HG03378 (cell line): ENCODE results near the gene TP63.

ENCODE experiments used
- ATAC-seq: cut with Tn5 transposase; IDR thresholded peaks from one replicate; pipeline ENCODE4 v1.9.1; 2021; ENCODE audit warnings: mild to moderate bottlenecking, moderate library complexity; ENCODE audit not compliant: unreplicated experiment

The TP63 gene

DNA sequence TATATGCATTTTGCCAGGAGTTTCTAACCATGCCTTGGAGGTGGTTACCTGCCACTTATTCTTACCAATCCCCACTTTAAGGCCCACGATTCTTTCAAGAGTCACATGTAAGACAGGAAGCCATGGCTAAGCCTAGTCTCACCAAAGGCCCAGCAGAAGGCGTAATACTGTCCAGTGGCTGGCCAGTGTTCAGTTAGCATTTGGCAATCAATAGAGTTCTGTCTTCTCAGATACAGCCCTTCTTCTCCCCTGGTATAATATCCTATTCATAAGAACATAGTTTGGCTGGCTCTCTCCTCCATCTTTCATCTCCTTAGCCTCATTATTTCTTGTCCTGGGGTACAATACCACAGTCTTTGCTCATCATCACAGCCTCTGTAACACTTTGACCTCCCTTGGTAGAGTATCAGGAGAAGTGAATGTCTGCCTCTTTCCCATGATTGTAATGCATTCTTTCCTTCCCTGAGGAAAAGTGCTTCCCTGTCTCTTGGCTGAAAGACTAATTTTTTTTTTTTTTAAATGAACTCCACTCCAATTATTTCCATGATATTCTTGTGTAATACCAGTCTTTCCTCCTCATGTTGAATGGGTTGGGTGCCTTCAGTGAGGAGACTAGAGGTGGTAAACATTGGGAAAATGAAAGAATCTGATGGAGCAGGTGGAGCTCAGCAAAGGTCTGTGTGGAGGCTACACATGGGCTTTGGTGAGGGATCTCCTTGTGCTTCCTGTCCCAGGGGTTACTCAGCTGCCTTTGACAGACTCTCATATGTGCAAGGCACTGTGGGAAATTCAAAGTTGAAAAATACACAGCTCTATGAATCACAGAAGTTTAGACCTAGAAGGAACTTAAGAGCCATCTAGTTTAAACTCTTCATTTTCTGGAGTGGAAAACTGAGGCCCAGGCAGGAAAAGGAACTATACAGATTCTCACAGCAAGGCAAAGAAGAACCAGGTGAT is 271.3 kb downstream of the TP63 start:
- no peak for ATAC-seq

DNA sequence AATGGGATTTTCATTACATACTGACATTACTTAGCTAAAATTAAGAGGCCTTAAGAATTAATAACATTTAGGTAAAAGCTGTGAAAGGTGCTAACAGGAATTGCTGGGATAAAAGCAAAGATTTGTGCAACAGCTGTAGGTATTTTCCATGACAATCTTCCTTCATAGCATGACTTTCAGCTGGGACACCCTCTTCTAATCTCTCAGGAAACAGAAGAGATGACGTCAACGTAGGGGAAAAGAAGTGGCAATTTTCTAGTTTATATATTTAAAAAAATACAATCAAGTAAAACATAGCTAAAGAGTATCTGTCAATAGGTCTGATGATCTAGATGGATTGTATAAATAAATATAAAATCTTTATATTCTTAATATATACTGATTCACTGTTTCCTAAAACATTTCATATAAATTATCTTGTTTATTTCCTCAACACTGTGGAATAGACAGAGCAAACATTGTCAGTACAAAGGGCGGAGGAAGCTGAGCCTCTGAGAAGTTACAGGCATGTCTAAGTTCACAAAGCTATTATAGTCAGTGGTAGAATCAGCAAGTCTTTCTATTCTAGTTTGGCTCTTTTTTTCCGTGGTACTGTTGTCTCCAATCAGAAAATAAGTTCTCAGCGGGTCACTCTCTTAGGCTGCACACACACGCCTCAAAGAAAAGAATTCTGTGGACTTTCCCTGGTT is 272.5 kb downstream of the TP63 start:
- ATAC-seq = no peak

DNA sequence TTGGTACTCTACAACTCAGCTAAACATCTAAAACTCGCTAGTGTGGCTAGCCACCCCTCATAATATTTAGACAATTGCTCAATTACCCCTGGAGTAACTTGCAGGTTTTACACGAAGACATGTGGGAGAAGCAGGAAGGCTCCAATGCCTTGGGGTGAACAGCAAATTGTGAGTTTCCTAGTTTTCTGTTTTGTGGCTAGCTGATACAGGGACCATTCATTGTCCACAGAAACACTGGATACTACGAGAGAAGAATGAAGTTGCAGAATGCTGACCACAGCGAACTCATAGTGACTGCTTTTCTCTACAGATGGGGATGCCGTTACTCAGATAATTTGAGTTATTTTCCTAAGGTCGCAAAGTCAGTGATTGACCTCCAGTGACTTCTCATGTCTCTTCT is 276.6 kb downstream of the TP63 start:
- ATAC-seq = no peak

DNA sequence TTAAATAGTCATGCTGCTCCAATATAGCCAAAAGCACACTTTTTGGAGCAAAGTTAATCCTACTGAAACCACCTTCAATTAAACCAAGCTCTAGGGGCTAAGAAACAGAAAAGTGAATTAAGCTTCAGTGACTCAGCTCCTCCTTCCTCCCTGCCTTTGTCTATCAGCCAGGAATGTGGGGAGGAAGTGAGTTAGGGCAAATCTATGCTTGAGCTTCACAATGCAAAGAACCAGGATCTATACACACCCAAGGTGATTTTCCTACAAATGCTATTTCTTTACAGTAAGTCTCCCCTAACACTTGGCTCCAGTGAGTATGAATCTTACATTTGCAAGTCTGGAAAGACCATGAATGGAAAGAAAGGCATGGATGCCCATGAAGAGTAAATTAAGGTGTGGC is 277.5 kb downstream of the TP63 start:
- ATAC-seq = no peak

DNA sequence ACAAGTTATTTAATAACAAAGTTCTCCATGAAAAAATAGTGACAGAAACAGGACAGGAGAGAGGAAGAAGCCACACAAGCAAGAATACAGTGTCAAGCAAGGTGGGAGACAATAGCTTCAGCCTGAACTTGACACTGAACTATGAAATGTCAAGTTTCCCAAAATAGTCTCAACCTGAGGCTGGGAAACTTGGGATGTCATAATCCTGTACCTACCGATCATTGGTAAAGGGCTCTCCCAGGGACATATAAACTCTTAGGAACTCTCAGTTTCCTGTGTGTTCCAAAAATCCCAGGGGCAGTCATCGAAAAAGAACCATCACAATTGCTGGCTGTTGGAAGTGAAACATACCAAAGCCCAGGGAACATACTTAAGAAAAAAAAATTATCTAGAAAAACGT is 277.9 kb downstream of the TP63 start:
- no peak for ATAC-seq

DNA sequence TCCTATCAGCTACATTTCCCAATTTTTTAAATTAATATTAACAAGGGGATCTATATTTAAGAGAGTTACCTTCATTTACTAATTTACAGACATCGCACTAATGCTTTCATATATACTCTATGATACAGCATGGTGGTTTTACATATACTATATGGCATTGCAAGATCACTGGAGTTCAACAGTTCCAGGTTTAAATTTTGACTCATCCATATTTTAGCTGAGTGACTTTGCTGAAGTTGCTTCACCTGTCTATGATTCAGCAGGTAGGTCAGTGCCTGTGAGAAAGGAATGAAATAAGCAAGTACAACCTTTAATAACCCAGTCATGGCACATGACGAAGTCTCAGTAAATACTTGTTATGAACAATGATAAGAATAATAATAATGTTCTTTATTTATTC is 278.4 kb downstream of the TP63 start:
- no peak for ATAC-seq

DNA sequence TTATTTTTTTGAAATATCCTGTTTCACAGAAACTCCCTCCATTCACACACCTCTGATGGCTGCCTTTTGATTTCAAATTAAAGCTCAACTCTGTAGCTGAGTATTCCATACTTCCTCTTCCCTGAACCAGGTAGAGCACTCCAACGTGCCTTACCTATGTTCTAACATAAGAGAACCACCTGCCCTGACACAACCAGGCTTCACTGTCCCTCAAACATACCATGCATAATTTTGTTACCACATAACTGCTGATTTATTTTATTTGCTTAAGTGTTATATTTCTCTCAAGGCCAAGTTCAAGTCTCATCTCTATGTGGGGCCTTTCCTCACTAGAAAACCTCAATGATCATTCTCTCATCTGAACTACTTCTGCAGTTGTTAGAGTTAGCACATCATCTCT is 279.8 kb downstream of the TP63 start:
- ATAC-seq = no peak

DNA sequence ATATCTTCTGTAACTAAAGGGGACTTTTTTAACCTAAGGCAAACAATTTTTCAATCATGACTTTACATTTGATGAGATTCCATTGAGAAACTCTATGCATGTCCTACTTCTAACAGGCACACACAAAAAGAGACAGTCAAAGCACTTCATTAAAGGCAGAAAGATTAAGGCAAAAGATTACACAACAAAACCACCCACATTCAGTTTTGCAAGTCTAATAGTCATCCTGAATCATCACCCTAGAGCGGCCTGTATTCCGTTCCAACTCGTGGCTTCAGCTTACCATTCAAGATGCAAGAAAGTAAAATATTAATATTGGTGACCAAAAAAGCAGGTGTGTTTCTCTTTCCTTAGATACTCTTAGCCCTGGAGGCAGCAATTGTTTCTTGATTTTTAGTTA is 283.6 kb downstream of the TP63 start:
- ATAC-seq = no peak

DNA sequence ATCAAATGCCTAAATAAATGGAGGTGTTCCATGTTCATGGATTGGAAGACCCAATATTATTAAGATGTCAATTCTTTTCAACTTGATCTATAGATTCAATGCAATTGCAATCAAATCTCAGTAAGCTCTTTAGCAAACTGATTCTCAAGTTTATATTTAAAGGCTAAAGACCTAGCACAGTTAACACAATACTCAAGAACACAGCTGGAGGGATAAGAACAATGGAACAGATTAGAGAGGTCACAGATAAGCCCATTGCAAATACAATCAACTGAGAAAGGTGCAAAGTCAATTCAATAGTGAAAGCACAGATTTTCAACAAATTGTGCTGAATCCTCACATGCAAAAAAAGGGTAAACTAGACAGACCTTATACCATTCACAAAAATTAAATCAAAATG is 290.6 kb downstream of the TP63 start:
- ATAC-seq = no peak

DNA sequence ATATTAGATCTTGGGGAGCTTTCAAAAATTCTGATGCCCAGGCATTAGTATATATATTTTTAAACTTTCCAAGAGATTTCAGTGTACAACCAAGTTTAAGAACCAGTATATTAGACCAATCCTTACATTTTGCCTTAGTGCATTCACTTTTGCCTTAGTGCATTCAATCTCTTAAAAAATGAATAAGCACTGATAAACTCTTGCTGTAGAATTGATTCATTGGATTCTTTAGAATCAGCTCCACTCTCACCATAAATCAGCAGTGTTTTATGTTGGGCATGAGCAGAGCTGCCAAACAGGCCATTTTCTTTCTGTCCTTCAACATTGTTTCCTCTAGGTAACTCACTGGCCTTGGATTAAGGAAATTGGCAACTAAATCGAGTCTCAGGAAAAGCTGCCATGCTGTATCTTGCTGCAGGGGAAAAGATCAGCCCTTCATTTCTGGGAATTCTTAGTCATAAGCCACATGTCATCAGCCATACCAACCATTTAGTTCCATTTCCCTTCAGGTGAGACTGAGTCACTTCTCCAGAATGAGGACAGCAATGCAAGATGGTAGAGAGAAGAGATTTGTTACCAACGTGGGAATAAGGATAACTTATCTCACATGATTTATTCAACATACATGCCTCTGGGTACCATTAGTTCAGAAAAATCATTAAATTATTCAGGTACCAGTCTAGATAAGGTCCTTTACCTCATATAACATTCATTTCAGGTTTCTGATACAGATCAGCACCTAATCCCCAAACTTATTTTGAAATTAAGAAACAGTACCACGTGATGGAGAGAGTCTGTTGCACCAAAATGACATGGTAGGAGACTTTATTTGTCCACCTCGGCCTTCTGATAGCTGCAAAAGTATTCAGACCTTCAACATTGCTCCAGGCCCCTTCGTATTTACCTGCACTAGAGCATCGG is 297.0 kb downstream of the TP63 start:
- no peak for ATAC-seq

DNA sequence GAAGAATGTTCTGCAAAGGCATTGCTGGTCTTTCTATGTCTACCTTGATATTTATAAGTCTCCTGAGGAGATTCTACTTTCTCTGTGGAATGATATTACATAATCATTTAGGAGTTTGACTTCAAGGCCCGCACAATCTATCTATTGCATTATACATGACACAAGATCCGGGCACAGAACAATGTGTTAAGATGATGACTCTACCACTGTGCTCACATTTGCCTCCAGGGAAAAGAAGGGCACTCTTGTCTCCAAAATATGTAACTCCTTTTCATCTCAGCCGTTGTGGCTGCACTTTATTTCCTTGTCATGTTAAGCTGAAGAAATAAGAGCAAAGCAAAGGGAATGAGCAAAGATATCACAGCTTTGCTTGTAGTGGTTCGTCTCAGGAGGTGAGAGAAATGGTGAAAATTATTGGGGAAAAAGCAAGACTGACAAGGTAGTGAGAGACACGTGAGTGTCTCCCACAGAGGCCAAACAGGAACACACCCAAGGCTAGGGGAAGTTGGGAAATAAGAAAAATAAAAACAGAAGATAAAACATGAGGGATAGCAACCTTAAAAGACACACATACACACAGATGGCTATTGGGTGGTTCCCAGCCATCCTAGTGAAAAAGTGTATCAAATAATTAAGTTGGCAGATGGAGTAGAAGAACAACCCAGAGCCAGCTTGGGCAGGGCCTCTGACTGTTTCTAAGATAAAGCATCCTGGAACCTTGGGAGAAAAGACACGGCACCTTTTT is 305.2 kb downstream of the TP63 start:
- no peak for ATAC-seq

DNA sequence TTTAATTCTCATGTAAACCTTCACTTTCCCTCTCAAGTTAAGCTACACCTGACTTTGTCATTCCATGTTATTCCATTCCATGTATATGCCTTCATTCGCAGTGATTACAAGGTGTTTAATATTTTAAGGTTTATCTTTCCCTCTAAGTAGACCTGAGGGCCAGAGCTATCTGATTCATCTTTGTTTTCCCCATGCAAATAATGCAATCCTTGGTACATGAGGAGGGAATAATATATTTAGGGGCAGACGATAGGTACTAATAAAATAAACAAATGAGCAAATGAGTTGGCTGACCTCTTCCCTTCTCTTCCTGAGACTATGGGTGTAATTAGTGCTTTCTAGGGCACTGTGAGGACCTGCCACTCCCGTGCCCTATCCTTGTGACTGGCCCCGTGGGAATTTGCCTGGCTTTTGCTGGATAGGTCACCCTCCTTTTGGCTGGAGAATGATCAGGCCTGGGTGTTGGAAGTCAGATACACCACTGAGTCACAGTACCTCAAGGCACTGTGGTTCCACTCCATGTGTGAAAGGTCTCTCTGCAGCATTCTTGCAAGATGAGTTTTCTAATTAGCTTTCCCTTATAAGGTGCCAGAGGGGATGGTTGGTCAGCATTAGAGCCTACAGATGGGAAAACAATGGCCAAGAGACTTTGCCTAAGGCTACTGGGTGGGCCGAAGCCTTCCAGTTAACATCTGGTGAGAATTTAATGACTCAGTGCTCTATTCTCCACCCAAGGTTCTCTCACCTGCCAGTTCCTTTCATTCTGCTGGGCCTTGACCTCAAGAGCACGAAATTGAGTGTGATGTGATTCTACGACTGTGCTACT is 306.3 kb downstream of the TP63 start:
- no peak for ATAC-seq

DNA sequence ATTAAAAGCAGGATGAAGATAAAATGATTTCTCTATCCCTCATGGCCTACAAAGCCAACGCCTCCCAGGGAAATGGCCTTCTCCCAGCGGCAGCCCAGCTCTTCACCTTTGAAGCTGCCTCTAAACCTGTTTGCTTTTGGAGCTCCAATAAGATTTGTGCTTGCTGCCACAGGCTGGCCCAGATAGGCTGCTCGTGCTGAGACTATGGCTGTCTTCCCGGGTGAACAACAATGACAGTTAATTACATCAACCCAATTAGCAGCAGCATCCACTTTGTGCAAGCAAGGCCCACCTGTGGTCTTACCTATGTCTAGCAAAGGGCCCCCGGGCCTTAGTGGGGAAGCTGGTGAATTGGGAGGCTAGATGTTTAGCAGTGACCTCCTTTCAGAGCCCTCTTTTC is 309.9 kb downstream of the TP63 start:
- no peak for ATAC-seq

DNA sequence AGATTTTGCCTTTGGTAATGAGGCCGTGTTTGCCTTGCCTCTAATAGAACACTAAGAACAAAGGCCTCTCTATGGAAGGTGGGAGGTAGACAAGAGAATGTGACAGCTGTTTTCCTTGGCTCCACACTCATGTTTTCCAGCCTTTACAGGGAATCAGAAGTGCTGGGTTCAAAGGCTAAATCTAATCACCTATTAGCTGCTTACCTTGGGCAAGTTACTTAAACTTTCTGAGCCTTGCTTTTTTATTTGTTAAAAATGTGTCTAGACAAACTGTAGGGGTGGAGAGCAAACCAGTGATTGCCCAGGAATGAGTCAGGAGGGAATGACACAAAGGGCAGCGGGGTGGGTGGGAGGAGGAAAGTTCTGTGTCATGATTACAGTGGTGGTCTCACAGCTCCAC is 310.5 kb downstream of the TP63 start:
- ATAC-seq = no peak

DNA sequence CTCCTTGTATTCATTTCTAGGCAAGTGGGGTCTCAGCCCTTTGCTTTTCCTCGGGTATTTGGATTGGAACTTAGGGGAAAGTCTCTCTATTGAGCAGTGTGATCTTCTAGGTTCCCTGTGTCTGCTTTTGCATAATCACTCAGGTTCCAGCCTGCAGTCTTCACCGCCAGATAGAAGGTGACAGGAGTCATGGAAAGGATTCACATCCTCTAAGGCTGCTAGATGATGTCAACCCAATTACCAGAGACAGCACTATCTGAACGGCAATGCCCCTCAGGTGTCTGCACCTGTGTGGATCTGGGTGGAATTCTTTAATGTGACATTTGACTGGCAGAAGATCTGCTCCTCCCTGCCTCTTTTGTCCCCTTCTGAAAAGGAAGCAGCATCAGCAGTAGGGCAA is 311.8 kb downstream of the TP63 start:
- ATAC-seq = no peak

DNA sequence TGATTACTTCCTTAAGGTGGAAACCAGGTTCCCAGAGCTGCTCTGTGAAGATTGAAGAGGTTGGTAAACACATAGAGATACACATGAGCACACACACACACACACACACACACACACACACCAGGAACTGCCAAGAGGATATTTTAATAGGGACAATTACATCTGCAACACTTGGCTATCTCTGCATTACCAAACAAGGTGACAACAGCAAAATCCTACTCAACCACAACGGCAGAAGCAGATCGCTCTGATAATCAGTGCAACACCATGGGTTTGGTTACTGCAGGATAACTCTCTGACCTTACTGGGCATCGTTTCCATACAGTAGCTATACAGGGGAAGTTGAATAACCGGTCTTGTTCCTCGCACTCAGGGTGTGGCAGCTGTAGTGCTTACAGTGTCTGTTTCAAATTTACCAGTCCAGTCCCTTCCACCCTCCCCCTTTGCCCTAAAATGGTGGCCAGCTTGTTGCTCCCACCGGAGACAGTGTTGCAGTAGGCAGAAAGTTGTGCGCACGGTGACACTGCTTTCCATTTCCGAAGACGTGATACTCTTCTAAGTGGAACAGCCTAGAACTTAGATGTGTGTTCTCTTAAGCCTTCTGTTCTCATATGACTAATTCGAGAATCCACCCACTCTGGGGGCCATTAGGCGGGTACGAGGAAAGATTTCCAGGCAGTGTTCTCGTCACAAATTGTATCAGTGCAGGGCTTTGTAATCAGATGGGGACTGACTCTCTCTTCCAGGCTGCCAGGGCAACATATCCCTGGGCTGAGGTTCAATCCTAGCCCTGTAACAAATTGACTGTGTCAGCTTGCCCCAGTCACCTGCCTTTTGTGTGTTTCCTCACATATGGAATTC is 313.3 kb downstream of the TP63 start:
- ATAC-seq = no peak

DNA sequence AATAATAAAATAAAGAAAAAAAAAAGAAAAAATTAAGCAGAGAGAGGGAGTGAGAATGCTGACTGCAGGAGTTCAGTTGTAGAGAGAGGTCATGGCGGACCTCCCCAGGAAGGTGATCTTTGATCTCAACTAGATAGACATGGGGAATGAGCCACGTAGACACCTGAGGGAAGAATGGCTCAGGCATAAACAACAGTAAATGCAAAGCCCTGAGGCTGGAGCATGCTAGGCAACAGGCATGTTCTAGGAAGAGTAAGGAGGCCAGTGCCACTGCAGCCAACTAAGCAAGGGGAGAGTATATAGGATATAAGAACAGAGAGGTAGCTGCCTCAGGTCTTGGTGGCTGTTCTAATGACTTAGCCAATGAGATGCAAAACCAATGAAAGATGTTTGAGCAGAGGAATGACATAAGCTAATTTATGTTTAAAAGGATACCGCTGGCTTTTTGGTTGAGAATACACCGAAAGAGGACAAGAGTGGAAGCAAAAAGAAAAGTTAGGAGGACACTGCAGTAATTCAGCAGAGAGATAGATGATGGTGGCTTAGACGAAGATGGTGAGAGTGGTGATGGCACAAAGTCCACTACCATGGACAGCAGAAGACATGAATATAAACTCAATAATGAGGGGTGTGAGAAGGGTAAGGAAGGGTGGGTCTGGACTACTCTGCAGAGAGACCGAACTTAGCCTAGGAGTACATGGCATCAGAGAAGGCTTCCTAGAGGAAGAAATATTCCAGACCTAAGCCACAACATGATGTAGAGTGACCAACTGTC is 314.9 kb downstream of the TP63 start:
- no peak for ATAC-seq
